ENCODE results near the gene JMJD1C.
A peak's percentile ranks its signal among the peaks of the same experiment; 100 is the strongest.
"Not testable (repeated sequence)": the region's sequence is repeated elsewhere in the genome, so short reads cannot be mapped to it uniquely, and the experiment has no call there.

Gene JMJD1C

DNA sequence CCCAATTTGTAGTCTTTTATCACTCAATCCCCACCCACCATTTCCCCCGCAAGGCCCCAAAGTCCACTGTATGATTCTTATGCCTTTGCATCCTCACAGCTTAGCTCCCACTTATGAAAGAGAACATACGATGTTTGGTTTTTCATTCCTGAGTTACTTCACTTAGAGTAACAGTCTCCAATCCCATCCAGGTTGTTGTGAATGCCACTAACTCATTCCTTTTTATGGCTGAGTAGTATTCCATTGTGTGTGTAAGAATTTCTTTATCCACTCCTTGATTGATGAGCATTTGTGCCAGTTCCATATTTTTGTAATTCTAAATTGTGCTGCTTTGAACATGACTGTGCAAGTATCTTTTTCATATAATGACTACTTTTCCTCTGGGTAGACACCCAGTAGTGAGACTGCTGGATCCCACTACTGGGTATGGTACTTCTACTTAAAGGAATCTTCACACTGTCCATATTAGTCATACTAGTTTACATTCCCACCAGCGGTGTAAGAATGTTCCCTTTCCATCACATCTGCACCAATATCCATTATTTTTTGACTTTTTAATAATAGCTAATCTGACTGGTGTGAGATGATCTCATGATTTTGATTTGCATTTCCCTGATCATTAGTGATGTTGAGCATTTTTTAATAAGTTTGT, 152.6 kb downstream of the JMJD1C start:
- DNase-seq (ENCODE audit: low read depth) = no peak
- no peaks in the 10 kb centered on the region for H3K36me3 ChIP-seq (ENCODE audit: control insufficient read depth, insufficient read depth, low read length, severe bottlenecking)

DNA sequence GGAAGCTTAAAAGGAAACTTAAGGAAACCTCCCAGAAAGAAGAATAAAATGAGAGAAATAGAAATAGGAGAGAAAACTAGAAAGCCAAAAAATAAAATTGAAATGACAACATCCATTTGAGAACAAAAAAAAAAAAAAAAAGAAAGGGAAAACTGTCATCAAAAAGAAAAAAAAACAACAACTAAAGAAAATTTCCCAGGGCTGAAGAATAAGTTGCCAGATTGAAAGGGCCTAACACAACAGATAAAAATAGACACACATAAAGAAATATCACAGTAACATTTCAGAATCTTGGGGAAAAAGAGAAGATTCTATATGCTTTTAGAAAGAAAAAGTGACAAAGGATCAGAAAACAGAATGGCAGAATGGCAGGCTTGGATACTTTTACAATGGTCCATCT, 157.1 kb downstream of the JMJD1C start:
- no peaks in the 10 kb centered on the region for H3K4me1 ChIP-seq (ENCODE audit: control insufficient read depth, insufficient read depth, low read length)
- H3K27me3 ChIP-seq (replicated peaks; ENCODE audit: control insufficient read depth, insufficient read depth, low read length) = no peaks in the 10 kb centered on the region
- H3K4me3 ChIP-seq (ENCODE audit: low read length) = no peak overlapping the region
- no peaks in the 10 kb centered on the region for H3K36me3 ChIP-seq (ENCODE audit: control insufficient read depth, insufficient read depth, low read length, severe bottlenecking)
- H3K9me3 ChIP-seq (ENCODE audit: control insufficient read depth, low read length) = no peaks in the 10 kb centered on the region
- no peak for DNase-seq (ENCODE audit: low read depth)
- no peak overlapping the region for H3K9ac ChIP-seq (ENCODE audit: low read length)

More for the DNA sequence above, 152.6 kb downstream of the JMJD1C start:
- H3K4me3 ChIP-seq (ENCODE audit: low read length) = no peak overlapping the region
- peaks cover 4% of the 10 kb centered on the region for H3K4me1 ChIP-seq (ENCODE audit: control insufficient read depth, insufficient read depth, low read length)
- no peaks in the 10 kb centered on the region for H3K9me3 ChIP-seq (ENCODE audit: control insufficient read depth, low read length)
- H3K27me3 ChIP-seq (replicated peaks; ENCODE audit: control insufficient read depth, insufficient read depth, low read length) = no peaks in the 10 kb centered on the region
- no peak overlapping the region for H3K9ac ChIP-seq (ENCODE audit: low read length)

DNA sequence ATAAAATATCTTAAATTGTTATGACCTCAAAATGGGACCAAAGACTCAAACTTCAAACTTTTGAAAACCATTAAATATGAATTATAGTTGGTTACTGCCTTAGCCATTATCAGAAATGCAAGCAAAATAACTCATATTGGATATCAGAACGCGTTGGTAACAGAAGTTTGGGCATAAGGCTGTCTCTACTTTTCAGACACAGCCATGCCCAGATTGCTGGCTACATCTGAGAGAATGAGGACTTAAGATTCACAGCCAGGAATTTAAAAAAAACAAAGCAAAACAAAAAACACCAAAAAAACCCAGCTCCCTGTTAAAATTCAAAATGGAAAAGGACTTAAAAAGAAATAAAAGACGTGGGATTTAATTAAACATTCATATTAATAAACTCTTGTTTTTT, 161.6 kb downstream of the JMJD1C start:
- Histone ChIP-seq H3K4me1 (ENCODE audit: control insufficient read depth, insufficient read depth, low read length) (no peaks in the 10 kb centered on the region), H3K9ac (ENCODE audit: low read length) (no peak overlapping the region), H3K36me3 (ENCODE audit: control insufficient read depth, insufficient read depth, low read length, severe bottlenecking) (no peaks in the 10 kb centered on the region), H3K27me3 (replicated peaks; ENCODE audit: control insufficient read depth, insufficient read depth, low read length) (no peaks in the 10 kb centered on the region), H3K4me3 (ENCODE audit: low read length) (no peak overlapping the region), H3K9me3 (ENCODE audit: control insufficient read depth, low read length) (no peaks in the 10 kb centered on the region)
- DNase-seq (ENCODE audit: low read depth) = no peak

DNA sequence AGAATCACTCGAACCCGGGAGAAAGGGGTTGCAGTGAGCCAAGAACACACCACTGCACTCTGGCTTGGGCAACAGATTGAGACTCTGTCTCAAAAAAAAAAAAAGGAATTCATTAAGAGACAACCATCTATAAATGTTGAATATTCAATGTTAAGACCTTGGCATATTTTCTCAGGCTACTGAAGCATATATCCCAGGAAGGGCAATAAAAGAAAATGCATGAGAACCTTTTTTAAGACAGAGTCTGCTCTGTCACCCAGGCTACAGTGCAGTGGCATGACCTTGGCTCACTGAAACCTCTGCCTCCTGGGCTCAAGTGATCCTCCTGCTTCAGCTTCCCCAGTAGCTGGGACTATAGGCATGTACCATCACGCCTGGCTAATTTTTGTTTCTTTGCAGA, 165.0 kb downstream of the JMJD1C start:
- no peaks in the 10 kb centered on the region for H3K4me1 ChIP-seq (ENCODE audit: control insufficient read depth, insufficient read depth, low read length)
- H3K4me3 ChIP-seq (ENCODE audit: low read length) = no peak overlapping the region
- no peaks in the 10 kb centered on the region for H3K9me3 ChIP-seq (ENCODE audit: control insufficient read depth, low read length)
- H3K9ac ChIP-seq (ENCODE audit: low read length) = no peak overlapping the region
- DNase-seq (ENCODE audit: low read depth) = no peak
- no peaks in the 10 kb centered on the region for H3K36me3 ChIP-seq (ENCODE audit: control insufficient read depth, insufficient read depth, low read length, severe bottlenecking)
- H3K27me3 ChIP-seq (replicated peaks; ENCODE audit: control insufficient read depth, insufficient read depth, low read length) = no peaks in the 10 kb centered on the region

DNA sequence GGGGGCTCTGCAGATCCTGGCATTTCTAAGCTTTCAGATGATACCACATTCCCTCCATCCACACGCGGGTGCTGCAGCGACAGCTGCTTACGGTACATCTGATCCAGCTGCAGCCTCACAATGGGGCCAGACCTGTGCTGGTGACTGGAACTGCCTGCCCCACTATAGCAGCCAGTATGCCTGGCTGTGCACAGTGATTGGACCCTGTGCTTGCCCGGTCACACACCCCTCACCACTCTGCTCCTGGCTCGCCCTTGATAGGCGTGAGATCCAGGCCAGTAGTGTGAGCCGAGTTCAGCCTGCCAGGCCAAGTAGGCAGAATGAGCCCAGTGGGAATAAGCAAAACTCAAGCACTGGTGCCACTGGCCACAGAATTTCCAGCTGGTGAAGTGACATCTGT, 167.8 kb downstream of the JMJD1C start:
- Histone ChIP-seq H3K4me1 (ENCODE audit: control insufficient read depth, insufficient read depth, low read length) (no peaks in the 10 kb centered on the region), H3K4me3 (ENCODE audit: low read length) (no peak overlapping the region), H3K27me3 (replicated peaks; ENCODE audit: control insufficient read depth, insufficient read depth, low read length) (no peaks in the 10 kb centered on the region), H3K9ac (ENCODE audit: low read length) (no peak overlapping the region), H3K36me3 (ENCODE audit: control insufficient read depth, insufficient read depth, low read length, severe bottlenecking) (no peaks in the 10 kb centered on the region), H3K9me3 (ENCODE audit: control insufficient read depth, low read length) (no peaks in the 10 kb centered on the region)
- DNase-seq (ENCODE audit: low read depth) = no peak

DNA sequence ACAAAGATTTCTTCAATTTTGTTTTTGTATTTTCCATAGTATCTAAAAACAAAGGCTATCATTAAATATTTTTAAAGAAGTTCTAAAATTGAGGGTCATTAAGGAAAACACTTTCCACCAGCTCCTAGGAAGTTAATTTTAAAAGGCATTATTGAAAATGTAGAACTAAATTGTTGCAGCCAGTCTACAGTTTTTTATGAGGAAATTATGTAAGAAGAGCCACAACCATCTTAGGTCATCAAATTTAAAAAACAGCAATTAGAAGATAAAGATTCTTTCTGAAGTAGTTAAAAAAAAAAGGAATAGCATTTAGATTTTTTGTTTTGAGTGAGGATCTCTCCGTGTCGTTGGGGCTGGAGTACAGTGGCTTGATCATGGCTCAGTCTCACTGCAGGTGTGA, 171.0 kb downstream of the JMJD1C start:
- Histone ChIP-seq H3K4me3 (ENCODE audit: low read length) (no peak overlapping the region), H3K9ac (ENCODE audit: low read length) (no peak overlapping the region), H3K9me3 (ENCODE audit: control insufficient read depth, low read length) (no peaks in the 10 kb centered on the region), H3K36me3 (ENCODE audit: control insufficient read depth, insufficient read depth, low read length, severe bottlenecking) (no peaks in the 10 kb centered on the region), H3K27me3 (replicated peaks; ENCODE audit: control insufficient read depth, insufficient read depth, low read length) (no peaks in the 10 kb centered on the region), H3K4me1 (ENCODE audit: control insufficient read depth, insufficient read depth, low read length) (no peaks in the 10 kb centered on the region)
- DNase-seq (ENCODE audit: low read depth) = no peak

DNA sequence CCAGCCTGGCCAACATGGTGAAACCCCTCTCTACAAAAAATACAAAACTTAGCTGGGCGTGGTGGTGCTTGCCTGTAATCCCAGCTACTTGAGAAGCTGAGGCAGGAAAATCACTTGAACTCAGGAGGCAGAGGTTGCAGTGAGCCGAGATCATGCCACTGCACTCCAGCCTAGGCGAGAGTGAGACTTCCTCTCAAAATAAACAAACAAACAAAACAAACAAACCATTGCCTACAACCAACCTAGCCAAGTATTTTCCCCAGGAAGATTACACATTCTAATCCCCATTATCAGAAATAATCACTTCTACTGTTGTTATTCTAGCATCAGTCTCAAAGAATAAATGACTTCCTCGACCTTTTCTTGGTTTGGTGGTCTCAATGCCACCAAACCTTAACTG, 172.9 kb downstream of the JMJD1C start:
- not testable (repeated sequence) for H3K4me3 ChIP-seq (ENCODE audit: low read length); H3K9ac ChIP-seq (ENCODE audit: low read length); H3K27me3 ChIP-seq (replicated peaks; ENCODE audit: control insufficient read depth, insufficient read depth, low read length); DNase-seq (ENCODE audit: low read depth); H3K4me1 ChIP-seq (ENCODE audit: control insufficient read depth, insufficient read depth, low read length); H3K36me3 ChIP-seq (ENCODE audit: control insufficient read depth, insufficient read depth, low read length, severe bottlenecking); H3K9me3 ChIP-seq (ENCODE audit: control insufficient read depth, low read length)

DNA sequence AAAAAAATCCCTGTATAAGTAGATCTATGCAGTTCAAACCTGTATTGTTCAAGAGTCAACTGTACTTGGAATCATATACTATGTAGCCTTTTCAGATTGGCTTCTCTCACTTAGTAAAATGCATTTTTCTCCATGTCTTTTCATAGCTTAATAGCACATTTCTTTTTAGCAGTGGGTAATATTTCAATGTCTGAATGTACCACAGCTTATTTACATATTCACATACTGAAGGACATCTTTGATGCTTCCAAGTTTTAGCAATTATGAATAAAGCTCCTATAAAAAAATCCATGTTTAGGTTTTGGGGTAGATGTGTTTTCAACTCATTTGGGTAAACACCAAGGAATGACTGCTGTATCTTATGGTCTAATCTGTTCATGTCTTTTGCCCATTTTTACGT, 177.6 kb downstream of the JMJD1C start:
- Histone ChIP-seq H3K9ac (ENCODE audit: low read length) (no peak overlapping the region), H3K4me3 (ENCODE audit: low read length) (no peak overlapping the region)

DNA sequence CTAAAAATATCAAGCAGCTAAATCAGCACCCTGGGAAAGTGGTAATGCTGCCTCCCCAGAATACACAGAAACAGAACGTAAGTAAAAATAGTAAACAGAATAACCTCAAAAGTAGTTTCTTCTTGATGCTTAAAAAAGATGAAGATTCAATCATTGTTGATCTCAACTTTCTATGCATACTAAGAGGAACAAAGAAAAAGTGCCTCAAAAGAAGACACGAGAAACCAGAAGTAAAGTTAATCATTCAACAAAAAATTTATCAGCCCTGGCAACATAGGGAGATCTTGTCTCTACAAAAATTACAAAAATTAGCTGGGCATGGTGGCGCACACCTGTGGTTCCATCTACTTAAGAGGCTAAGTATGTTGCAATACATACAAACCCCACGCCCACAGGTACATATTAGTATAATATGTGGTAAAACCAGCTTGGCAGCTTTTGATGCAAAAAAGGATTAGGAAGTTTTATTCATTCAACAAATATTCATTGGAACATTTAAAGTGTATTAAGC, 179.0 kb downstream of the JMJD1C start:
- Histone ChIP-seq H3K9me3 (ENCODE audit: control insufficient read depth, low read length) (no peaks in the 10 kb centered on the region), H3K36me3 (ENCODE audit: control insufficient read depth, insufficient read depth, low read length, severe bottlenecking) (no peaks in the 10 kb centered on the region), H3K9ac (ENCODE audit: low read length) (no peak overlapping the region), H3K27me3 (replicated peaks; ENCODE audit: control insufficient read depth, insufficient read depth, low read length) (no peaks in the 10 kb centered on the region), H3K4me1 (ENCODE audit: control insufficient read depth, insufficient read depth, low read length) (no peaks in the 10 kb centered on the region), H3K4me3 (ENCODE audit: low read length) (no peak overlapping the region)
- DNase-seq (ENCODE audit: low read depth) = no peak

More for the DNA sequence above, 177.6 kb downstream of the JMJD1C start:
- Histone ChIP-seq H3K9me3 (ENCODE audit: control insufficient read depth, low read length) (no peaks in the 10 kb centered on the region), H3K27me3 (replicated peaks; ENCODE audit: control insufficient read depth, insufficient read depth, low read length) (no peaks in the 10 kb centered on the region), H3K36me3 (ENCODE audit: control insufficient read depth, insufficient read depth, low read length, severe bottlenecking) (no peaks in the 10 kb centered on the region), H3K4me1 (ENCODE audit: control insufficient read depth, insufficient read depth, low read length) (no peaks in the 10 kb centered on the region)
- no peak for DNase-seq (ENCODE audit: low read depth)

DNA sequence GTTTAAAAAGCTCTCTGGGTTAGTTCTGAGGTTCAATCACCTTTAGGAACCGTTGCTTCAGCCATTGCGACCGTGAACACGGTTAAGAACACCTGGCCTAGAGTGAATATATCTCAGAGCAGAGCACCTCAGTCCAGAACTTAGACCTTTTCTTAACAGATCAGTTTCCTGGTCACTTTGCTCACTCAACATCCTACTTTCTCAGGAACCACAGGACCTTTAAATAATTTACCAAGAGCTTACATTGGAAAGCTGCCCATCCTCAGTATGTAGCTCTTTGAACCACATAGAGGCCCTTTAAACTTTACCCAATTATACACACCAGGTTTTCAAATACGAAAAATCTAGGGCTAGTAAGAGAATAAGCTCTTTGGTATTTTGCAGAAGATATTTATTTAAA, 179.4 kb downstream of the JMJD1C start:
- H3K4me3 ChIP-seq (ENCODE audit: low read length) = no peak overlapping the region
- no peaks in the 10 kb centered on the region for H3K36me3 ChIP-seq (ENCODE audit: control insufficient read depth, insufficient read depth, low read length, severe bottlenecking)
- peak; percentile 11 for DNase-seq (ENCODE audit: low read depth)
- H3K9me3 ChIP-seq (ENCODE audit: control insufficient read depth, low read length) = no peaks in the 10 kb centered on the region
- H3K4me1 ChIP-seq (ENCODE audit: control insufficient read depth, insufficient read depth, low read length) = no peaks in the 10 kb centered on the region
- H3K9ac ChIP-seq (ENCODE audit: low read length) = no peak overlapping the region
- H3K27me3 ChIP-seq (replicated peaks; ENCODE audit: control insufficient read depth, insufficient read depth, low read length) = no peaks in the 10 kb centered on the region

DNA sequence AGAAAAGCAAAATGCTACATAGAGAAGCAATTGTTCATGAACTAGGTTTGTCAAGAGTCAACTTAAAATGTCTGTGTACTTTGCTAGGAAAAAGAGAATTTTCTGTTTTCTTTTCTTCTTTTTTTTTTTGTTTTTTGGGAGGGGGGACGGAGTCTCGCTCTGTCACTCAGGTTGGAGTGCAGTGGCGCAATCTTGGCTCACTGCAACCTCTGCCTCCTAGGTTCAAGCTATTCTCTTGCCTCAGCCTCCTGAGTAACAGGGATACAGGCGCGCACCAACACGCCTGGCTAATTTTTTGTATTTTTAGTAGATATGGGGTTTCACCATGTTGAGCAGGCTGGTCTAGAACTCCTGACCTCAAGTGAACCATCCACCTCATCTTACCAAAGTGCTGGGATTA, 181.9 kb downstream of the JMJD1C start:
- not testable (repeated sequence) for H3K9me3 ChIP-seq (ENCODE audit: control insufficient read depth, low read length); H3K9ac ChIP-seq (ENCODE audit: low read length); DNase-seq (ENCODE audit: low read depth); H3K27me3 ChIP-seq (replicated peaks; ENCODE audit: control insufficient read depth, insufficient read depth, low read length); H3K36me3 ChIP-seq (ENCODE audit: control insufficient read depth, insufficient read depth, low read length, severe bottlenecking); H3K4me3 ChIP-seq (ENCODE audit: low read length); H3K4me1 ChIP-seq (ENCODE audit: control insufficient read depth, insufficient read depth, low read length)

DNA sequence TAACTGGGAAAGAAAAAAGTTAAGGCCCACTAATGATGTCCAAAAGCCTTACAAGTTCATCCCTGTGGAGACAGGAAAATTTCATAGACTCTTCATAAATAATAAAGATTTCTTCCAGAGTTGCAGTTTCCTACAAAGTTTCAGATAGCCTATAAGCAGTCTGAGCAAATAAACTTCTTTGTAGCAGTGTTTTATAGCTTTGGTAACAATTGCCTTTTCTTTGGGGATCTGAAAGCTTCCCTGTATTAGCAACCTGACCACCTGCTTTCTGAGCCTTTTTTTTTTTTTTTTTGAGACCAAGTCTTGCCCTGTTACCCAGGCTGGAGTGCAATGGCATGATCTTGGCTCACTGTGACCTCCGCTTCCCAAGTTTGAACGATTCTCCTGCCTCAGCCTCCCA, 182.7 kb downstream of the JMJD1C start:
- H3K4me3 ChIP-seq (ENCODE audit: low read length) = no peak overlapping the region
- no peaks in the 10 kb centered on the region for H3K9me3 ChIP-seq (ENCODE audit: control insufficient read depth, low read length)
- no peaks in the 10 kb centered on the region for H3K27me3 ChIP-seq (replicated peaks; ENCODE audit: control insufficient read depth, insufficient read depth, low read length)

More for the DNA sequence above, 182.7 kb downstream of the JMJD1C start:
- no peak for DNase-seq (ENCODE audit: low read depth)
- no peaks in the 10 kb centered on the region for H3K36me3 ChIP-seq (ENCODE audit: control insufficient read depth, insufficient read depth, low read length, severe bottlenecking)
- no peak overlapping the region for H3K9ac ChIP-seq (ENCODE audit: low read length)
- no peaks in the 10 kb centered on the region for H3K4me1 ChIP-seq (ENCODE audit: control insufficient read depth, insufficient read depth, low read length)

Measured in adipocyte (in vitro differentiated cells).